Ovary (tissue), 9 donors: ENCODE measurements around the gene SPATC1L. TPM values are rescaled to one million over a fixed set of nuclear protein-coding genes. Genes with fewer than 3 reads are reported as not detected.

ENCODE experiments used
- DNase-seq, 5 donors: peaks; one replicate each; pipeline ENCODE4 v3.0.0-alpha.2; 2019 to 2020
- H3K27ac ChIP-seq, 2 donors: fragments of 200-600 bp; one replicate each; pipeline versions ENCODE4 v1.5.1 to v1.8.0; 2019 to 2022
- H3K27me3 ChIP-seq: fragments of 200-600 bp; one replicate; pipeline ENCODE4 v1.8.0; 2022
- H3K36me3 ChIP-seq: fragments of 200-600 bp; sonication (generic); one replicate; pipeline ENCODE4 v1.5.1; 2019
- H3K4me1 ChIP-seq: one replicate; pipeline ENCODE4 v1.8.1; 2013; ENCODE audit warnings: mild to moderate bottlenecking, moderate library complexity; ENCODE audit not compliant: insufficient read depth
- H3K4me3 ChIP-seq: fragments of 200-600 bp; sonication (generic); one replicate; pipeline ENCODE4 v1.5.1; 2017
- H3K9me3 ChIP-seq, 2 donors: fragments of 200-600 bp in 1 of 2; sonication (generic) in 1 of 2; one replicate each; pipeline versions ENCODE4 v1.5.1 to v1.8.1; 2013 to 2019; ENCODE audit warnings: mild to moderate bottlenecking in 1 of 2, moderate library complexity in 1 of 2
- EP300 ChIP-seq: sonication (generic); formaldehyde crosslinking; IDR thresholded peaks from one replicate; pipeline ENCODE4 v1.6.1; 2017; ENCODE audit warnings: antibody characterized with exemption
- POLR2A ChIP-seq: fragments of 450-650 bp; IDR thresholded peaks from one replicate; pipeline ENCODE4 v1.6.1; 2017; ENCODE audit warnings: antibody characterized with exemption, mild to moderate bottlenecking, moderate library complexity
- WGBS, 3 donors: extraction: QIAGEN DNeasy Blood & Tissue Kit in 1 of 3; methylation state at CpG; one replicate each; pipeline versions ENCODE4 v1.1.5 to v1.1.7; 2013 to 2017; 5-methylcytosine and 5-hydroxymethylcytosine counted together
- intact Hi-C, 4 donors: fragments of 100-400 bp; cut with DNase I; formaldehyde crosslinking; loops; one replicate each; pipeline versions ENCODE4 v1.11.0 to v1.15.1; 2022 to 2023
- polyA plus RNA-seq, 2 donors: library from polyadenylated mRNA; stranded (reverse); fragments of 200-250 nt in 1 of 2; fragments of 350-450 nt in 1 of 2; fragmentation: Illumina TruSeq in 1 of 2; extraction: RNeasy Lipid Tissue Mini Kit (QIAGEN cat#74804) in 1 of 2; gene quantifications; one replicate each; pipeline ENCODE4 v1.2.3, GENCODE V29; 2013 to 2014
- total RNA-seq, 7 donors: library from RNA; depleted of rRNA in 2 of 7; stranded (reverse); fragments of >200 nt in 2 of 7; fragmentation: NEBNext Ultra II Directional in 3 of 7; extraction: Animal tissue kit (Norgen Biotek cat#: 25700) in 3 of 7; gene quantifications; one replicate each; pipeline versions ENCODE4 v1.1.0 to v1.2.4, GENCODE V29; 2016 to 2023
- TF ChIP-seq, protein P1 (sequence below), 3 donors: fragments of 450-650 bp in 2 of 3; fragments of 200-600 bp in 1 of 3; IDR thresholded peaks; one replicate each; pipeline versions ENCODE4 v1.5.1 to v1.8.0; 2016 to 2022; ENCODE audit warnings: antibody characterized with exemption in 3 of 3, mild to moderate bottlenecking in 1 of 3
- donor health status: DM: no; HTN: no; CAD: no; lungs with moderate emphysema.
- donor health status: DM: no; HTN: no; CAD: no.
- donor health status: Bipolar disorder and iron deficiency.
- donor health status: DM: yes; HTN: yes; CAD: no.
- donor health status: DM: no; HTN: no; CAD: no.
- donor health status: DM: yes; HTN: yes; CAD: no.

The SPATC1L gene
- total and polyA plus RNA-seq, 9 donors = 2.8 to 21.3 (median 14.9) TPM

DNA sequence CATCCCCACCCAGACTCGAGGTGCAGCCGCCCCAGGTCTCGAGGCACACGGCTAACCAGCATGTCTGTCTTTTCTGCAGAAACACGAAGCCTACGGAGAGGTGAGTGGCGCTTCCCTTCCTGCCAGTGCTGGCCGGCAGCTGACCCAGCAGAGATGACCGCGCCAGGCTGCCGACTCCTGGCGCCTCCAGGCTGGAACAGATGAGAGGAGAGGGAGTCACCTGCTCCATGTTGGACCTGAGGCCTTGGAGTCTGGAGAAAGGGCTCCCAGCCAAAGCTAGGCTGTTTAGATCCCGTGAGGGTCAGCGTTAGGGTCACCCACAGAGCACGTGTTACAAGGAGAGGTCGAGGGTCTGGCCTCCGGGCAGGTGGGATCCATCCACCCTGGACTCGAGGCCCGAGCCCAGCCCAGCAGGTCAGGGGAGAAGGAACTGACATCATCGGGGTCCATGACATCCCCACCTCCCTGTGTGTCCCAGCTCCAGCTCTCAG lies 71.5 kb downstream of the SPATC1L start:
- Histone ChIP-seq H3K36me3 (no peaks in the 10 kb centered on the region), H3K27ac (no peak overlapping the region), H3K9me3 (no peaks in the 10 kb centered on the region), H3K27me3 (no peaks in the 10 kb centered on the region), H3K4me1 (peaks cover 11% of the 10 kb centered on the region), H3K4me3 (no peak overlapping the region)
- WGBS, 3 donors = 80 to 88% (median 84%) methylated on average over 19 to 20 of the region's 20 CpGs
- DNase-seq = peak in 3 of 5 donors; percentile 8 to 28 (median 20)
- intact Hi-C loops = loop anchor here in 2 of 4 donors (5.0 kb wide), 1 partner anchor 140 kb away; no protein-coding TSS in a partner anchor
- TF ChIP-seq, protein P1, sequence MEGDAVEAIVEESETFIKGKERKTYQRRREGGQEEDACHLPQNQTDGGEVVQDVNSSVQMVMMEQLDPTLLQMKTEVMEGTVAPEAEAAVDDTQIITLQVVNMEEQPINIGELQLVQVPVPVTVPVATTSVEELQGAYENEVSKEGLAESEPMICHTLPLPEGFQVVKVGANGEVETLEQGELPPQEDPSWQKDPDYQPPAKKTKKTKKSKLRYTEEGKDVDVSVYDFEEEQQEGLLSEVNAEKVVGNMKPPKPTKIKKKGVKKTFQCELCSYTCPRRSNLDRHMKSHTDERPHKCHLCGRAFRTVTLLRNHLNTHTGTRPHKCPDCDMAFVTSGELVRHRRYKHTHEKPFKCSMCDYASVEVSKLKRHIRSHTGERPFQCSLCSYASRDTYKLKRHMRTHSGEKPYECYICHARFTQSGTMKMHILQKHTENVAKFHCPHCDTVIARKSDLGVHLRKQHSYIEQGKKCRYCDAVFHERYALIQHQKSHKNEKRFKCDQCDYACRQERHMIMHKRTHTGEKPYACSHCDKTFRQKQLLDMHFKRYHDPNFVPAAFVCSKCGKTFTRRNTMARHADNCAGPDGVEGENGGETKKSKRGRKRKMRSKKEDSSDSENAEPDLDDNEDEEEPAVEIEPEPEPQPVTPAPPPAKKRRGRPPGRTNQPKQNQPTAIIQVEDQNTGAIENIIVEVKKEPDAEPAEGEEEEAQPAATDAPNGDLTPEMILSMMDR (IDR thresholded peaks at IDR 0.05) = no peak
- TF ChIP-seq POLR2A (no peak), EP300 (no peak)

DNA sequence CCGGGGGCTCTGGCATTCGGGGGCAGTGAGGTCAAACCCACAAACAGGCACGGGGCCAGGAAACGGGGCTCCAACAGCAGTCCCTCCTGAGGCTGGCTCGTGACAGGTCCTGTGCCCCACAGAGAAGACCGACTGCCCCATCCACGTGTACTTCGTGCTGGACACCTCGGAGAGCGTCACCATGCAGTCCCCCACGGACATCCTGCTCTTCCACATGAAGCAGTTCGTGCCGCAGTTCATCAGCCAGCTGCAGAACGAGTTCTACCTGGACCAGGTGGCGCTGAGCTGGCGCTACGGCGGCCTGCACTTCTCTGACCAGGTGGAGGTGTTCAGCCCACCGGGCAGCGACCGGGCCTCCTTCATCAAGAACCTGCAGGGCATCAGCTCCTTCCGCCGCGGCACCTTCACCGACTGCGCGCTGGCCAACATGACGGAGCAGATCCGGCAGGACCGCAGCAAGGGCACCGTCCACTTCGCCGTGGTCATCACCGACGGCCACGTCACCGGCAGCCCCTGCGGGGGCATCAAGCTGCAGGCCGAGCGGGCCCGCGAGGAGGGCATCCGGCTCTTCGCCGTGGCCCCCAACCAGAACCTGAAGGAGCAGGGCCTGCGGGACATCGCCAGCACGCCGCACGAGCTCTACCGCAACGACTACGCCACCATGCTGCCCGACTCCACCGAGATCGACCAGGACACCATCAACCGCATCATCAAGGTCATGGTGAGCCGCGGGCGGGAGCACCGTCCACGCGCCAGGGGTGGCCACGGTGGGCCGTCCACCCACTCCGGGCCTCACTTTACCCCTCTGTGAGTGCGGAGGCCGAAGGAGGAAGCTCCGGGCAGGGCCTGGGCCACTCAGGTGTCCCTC lies 72.2 kb downstream of the SPATC1L start:
- no peaks in the 10 kb centered on the region for H3K36me3 ChIP-seq
- H3K9me3 ChIP-seq = no peaks in the 10 kb centered on the region
- DNase-seq = peak; percentile 20 to 49 (median 42)
- H3K27me3 ChIP-seq = no peaks in the 10 kb centered on the region
- TF ChIP-seq EP300 = no peak
- no peak for TF ChIP-seq POLR2A
- TF ChIP-seq, protein P1 (IDR thresholded peaks at IDR 0.05) = no peak
- intact Hi-C loops = loop anchor here in 2 of 4 donors (5.0 kb wide), 1 partner anchor 140 kb away; no protein-coding TSS in a partner anchor
- H3K4me3 ChIP-seq = no peak overlapping the region
- peaks cover 11% of the 10 kb centered on the region for H3K4me1 ChIP-seq
- no peak overlapping the region for H3K27ac ChIP-seq
- WGBS, 3 donors = 90 to 94% (median 90%) methylated on average over 64 to 69 of the region's 69 CpGs

DNA sequence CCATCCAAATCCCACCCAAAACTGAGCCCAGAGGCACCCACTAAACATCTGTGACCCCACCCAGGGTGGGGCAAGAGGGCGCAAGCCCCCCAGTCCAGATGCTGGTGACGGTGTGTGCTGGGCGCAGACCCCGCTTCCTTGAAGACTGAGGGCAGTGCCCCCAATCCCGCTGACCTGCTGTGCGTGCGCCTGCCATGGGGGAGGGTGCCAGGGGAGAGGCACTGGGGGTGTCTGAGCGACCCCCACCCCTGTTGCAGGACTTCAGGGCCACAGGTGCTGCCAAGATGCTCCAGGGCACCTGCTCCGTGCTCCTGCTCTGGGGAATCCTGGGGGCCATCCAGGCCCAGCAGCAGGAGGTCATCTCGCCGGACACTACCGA lies 73.1 kb downstream of the SPATC1L start:
- TF ChIP-seq, protein P1 (IDR thresholded peaks at IDR 0.05) = no peak
- no peak for TF ChIP-seq EP300
- TF ChIP-seq POLR2A = no peak
- intact Hi-C loops = loop anchor here in 2 of 4 donors (5.0 kb wide), 1 partner anchor 139 kb away; no protein-coding TSS in a partner anchor
- Histone ChIP-seq H3K4me1 (peaks cover 11% of the 10 kb centered on the region), H3K9me3 (no peaks in the 10 kb centered on the region), H3K36me3 (no peaks in the 10 kb centered on the region), H3K27me3 (no peaks in the 10 kb centered on the region), H3K4me3 (no peak overlapping the region), H3K27ac (no peak overlapping the region)
- 83 to 96% (median 87%) methylated on average over 7 to 12 of the region's 12 CpGs for WGBS, 3 donors
- peak; percentile 18 to 43 (median 33) for DNase-seq

Other genes starting within 250 kb of the SPATC1L start
- 100 to 1,000 TPM; 389 to 779 (median 731) TPM for gene COL6A1, start 202.7 kb downstream of the SPATC1L start, total RNA-seq
- gene COL6A1, start 202.7 kb downstream of the SPATC1L start, polyA plus RNA-seq = 100 to 1,000 TPM; 112 to 905 TPM
- 1,000 to 10,000 TPM in 1 of 7 donors, 100 to 1,000 TPM in 6; 222 to 1,092 (median 831) TPM for gene COL6A2, start 86.3 kb downstream of the SPATC1L start, total RNA-seq
- 100 to 1,000 TPM in 1 of 2 donors, 10 to 100 TPM in 1; 50.9 to 818 TPM for gene COL6A2, start 86.3 kb downstream of the SPATC1L start, polyA plus RNA-seq
- 1 to 10 TPM in 5 of 7 donors, under 1 TPM in 2; 0.83 to 7.5 (median 3.8) TPM for gene FTCD, start 28.9 kb downstream of the SPATC1L start, total RNA-seq
- 1 to 10 TPM in 1 of 2 donors, not detected in 1; 3.5 TPM for gene FTCD, start 28.9 kb downstream of the SPATC1L start, polyA plus RNA-seq
- 100 to 1,000 TPM in 2 of 7 donors, 10 to 100 TPM in 5; 33.2 to 201 (median 80.9) TPM for gene LSS, start 44.3 kb upstream of the SPATC1L start, total RNA-seq
- gene LSS, start 44.3 kb upstream of the SPATC1L start, polyA plus RNA-seq = 10 to 100 TPM; 19.8 to 49.8 TPM
- 10 to 100 TPM; 58.2 to 89.3 (median 84.5) TPM for gene MCM3AP, start 101.2 kb upstream of the SPATC1L start, total RNA-seq
- 10 to 100 TPM; 35.9 to 50.4 TPM for gene MCM3AP, start 101.2 kb upstream of the SPATC1L start, polyA plus RNA-seq
- 10 to 100 TPM; 10.7 to 22.6 (median 14.9) TPM for gene YBEY, start 101.9 kb upstream of the SPATC1L start, total RNA-seq
- gene YBEY, start 101.9 kb upstream of the SPATC1L start, polyA plus RNA-seq = 10 to 100 TPM; 16.4 to 27.9 TPM
- 10 to 100 TPM in 1 of 7 donors, 1 to 10 TPM in 6; 1.6 to 26.8 (median 2.3) TPM for gene C21orf58, start 139.4 kb upstream of the SPATC1L start, total RNA-seq
- gene C21orf58, start 139.4 kb upstream of the SPATC1L start, polyA plus RNA-seq = 1 to 10 TPM in 1 of 2 donors, under 1 TPM in 1; 0.63 to 2.7 TPM
- 10 to 100 TPM; 14.7 to 28.2 (median 24.0) TPM for gene PCNT, start 139.7 kb upstream of the SPATC1L start, total RNA-seq
- 10 to 100 TPM; 11.1 to 11.4 TPM for gene PCNT, start 139.7 kb upstream of the SPATC1L start, polyA plus RNA-seq